Prostate gland (tissue), 2 donors: ENCODE data around the gene FERMT3.

Source experiments
- CTCF ChIP-seq, 4 experiments: fragments of 200-600 bp in 2 of 4; fragments of 450-650 bp in 2 of 4; sonication (generic) in 2 of 4; IDR thresholded peaks; 1 replicate in 3 of 4; 2 replicates in 1 of 4; pipeline ENCODE4 v1.5.1; 2016 to 2019; ENCODE audit warnings: antibody characterized with exemption in 4 of 4, mild to moderate bottlenecking in 2 of 4, moderate library complexity in 2 of 4
- POLR2A ChIP-seq: fragments of 450-650 bp; IDR thresholded peaks from one replicate; pipeline ENCODE4 v1.6.1; 2016; ENCODE audit warnings: antibody characterized with exemption, mild to moderate bottlenecking
- POLR2AphosphoS5 ChIP-seq: sonication (generic); formaldehyde crosslinking; IDR thresholded peaks from one replicate; pipeline ENCODE4 v1.6.1; 2017; ENCODE audit warnings: antibody characterized with exemption

- TF ChIP-seq CTCF (IDR thresholded peaks at IDR 0.05) (no peak), POLR2AphosphoS5 (no peak), POLR2A (no peak)
Observed at GRCh38 chr11:64178203-64178602, 28.3 kb upstream of the FERMT3 start.
